ENCODE results near the gene ING4.

DNA sequence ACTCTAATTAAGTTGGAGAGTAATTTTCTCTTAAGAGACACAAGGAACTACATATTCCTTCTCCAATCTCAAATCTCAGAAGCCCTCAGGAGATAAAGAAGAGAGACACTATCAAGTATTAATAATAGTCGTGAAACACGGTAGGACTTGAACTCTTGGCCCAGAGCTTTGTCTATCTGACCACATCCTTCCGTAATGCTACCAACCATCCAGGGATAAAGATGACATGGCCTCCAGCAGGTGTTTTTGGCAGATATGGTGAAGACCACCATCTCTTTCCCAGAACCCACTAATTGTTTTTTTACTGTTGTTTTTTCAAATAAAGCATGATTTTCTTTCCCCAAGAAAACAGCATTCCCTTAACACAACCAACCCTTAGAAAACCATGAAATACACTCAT, 22.9 kb upstream of the ING4 start:
- TF ChIP-seq REL (CRISPR knock-in tag; conservative IDR thresholded peaks at IDR 0.05) (no peak), ZNF609 (CRISPR knock-in tag; IDR thresholded peaks at IDR 0.05; ENCODE audit: borderline replicate concordance) (no peak)
